GM12865 (cell line): ENCODE data around the gene NCOR2.

Source experiments
- DNase-seq: peaks from one replicate; pipeline ENCODE4 v3.0.0; 2010; ENCODE audit warnings: low read depth
- H3K4me3 ChIP-seq: 2 replicates; pipeline ENCODE4 v1.5.1; 2011; ENCODE audit warnings: mild to moderate bottlenecking, low read depth, low read length, control low read depth
- TF ChIP-seq, protein P1 (sequence below): IDR thresholded peaks from 2 replicates; pipeline ENCODE4 v1.5.1; 2011; ENCODE audit warnings: low read length, control low read depth, low read depth, inconsistent platforms; ENCODE audit not compliant: insufficient read depth; ENCODE audit errors: missing control alignments

NCOR2 gene

DNA sequence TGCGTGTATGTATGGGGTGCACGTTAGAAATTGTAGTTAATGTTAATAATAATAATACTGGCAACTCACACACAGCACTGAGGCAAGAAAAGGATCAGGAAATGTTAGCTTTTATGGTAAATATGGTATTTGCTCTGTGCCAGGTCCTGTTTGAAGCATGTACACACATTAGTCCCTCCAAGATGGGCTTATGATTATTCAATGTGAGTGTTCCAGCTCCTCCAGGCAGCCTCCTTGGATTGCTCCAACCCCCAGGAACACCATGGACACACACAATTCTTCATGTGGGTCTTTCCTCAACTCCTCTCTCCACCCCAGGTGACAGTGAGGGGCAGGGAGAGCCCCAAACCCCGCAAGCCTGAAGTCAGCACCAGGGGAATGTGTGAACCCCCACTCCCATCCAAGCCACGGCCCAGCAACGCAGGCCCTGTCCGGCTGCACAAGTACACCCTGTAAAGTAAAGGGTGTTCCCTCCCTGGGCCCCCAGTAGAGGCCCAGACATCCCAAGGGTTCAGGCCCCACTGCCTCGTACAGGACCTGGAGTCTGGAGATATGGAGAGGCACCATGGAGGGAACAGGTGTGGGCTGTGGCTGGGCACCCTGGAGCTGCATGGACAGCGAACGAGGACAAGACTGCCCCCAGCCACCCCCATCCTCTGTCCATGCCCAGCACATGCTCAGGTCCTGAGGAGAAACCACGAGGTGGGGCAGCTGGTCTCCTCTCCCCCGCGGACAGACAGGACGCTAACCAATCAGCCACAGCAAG, 41.3 kb downstream of the NCOR2 start:
- no peak overlapping the region for H3K4me3 ChIP-seq
- DNase-seq: no peak
- TF ChIP-seq, protein P1, sequence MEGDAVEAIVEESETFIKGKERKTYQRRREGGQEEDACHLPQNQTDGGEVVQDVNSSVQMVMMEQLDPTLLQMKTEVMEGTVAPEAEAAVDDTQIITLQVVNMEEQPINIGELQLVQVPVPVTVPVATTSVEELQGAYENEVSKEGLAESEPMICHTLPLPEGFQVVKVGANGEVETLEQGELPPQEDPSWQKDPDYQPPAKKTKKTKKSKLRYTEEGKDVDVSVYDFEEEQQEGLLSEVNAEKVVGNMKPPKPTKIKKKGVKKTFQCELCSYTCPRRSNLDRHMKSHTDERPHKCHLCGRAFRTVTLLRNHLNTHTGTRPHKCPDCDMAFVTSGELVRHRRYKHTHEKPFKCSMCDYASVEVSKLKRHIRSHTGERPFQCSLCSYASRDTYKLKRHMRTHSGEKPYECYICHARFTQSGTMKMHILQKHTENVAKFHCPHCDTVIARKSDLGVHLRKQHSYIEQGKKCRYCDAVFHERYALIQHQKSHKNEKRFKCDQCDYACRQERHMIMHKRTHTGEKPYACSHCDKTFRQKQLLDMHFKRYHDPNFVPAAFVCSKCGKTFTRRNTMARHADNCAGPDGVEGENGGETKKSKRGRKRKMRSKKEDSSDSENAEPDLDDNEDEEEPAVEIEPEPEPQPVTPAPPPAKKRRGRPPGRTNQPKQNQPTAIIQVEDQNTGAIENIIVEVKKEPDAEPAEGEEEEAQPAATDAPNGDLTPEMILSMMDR: no peak

DNA sequence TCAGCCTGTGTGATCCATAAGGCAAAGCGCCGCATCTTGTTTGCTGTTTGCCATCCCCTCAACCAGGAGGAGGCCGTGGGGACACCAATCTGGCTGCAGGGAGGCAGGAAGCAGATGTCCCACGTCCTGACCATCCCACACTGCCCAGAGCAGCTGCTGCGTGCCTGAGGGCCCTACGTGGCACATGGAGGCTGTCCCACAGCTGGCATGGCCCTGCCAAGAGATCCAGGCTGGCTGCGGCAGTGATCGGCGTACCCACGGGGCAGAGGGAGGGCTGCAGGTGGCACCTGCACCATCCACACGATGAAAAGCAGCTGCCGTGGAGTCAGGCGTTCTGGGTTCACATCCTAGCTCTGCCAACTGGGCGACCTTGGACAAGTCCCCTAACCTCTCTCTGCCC, 42.0 kb downstream of the NCOR2 start:
- H3K4me3 ChIP-seq: no peak overlapping the region
- TF ChIP-seq, protein P1: no peak
- DNase-seq: no peak

DNA sequence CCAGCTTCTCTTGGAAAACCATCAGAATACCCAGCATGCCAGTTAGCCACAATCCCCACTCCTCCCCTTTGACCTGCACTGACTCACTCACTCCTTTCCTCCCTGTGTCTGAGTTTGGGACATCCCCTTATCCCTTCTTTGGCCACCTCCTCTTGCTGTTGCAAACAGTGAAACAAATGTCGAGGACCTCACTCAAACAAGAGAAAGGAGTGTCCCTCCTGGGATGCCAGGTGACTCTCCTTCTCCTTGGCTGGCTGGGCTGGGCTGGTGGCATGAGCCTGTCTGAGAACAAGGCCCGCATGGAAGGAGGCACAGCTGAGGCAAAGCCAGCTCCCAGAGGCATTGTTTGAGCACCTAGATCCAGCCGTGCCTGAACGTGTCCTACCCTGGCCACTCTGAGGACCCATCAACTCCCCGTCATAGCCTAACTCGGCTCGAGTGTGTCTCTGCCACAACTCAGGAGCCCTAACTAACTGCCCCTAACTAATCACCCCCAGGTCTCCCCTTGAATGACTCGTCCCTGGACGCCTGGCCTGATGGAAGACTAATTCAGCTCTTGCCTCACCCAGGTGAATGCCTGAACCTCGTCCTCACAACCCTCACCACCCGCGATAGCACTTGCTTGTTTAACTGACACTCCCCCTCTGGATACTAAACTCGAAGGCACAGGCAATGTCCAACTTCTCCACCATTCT, 43.0 kb downstream of the NCOR2 start:
- no peak for DNase-seq
- TF ChIP-seq, protein P1: no peak
- H3K4me3 ChIP-seq: no peak overlapping the region

DNA sequence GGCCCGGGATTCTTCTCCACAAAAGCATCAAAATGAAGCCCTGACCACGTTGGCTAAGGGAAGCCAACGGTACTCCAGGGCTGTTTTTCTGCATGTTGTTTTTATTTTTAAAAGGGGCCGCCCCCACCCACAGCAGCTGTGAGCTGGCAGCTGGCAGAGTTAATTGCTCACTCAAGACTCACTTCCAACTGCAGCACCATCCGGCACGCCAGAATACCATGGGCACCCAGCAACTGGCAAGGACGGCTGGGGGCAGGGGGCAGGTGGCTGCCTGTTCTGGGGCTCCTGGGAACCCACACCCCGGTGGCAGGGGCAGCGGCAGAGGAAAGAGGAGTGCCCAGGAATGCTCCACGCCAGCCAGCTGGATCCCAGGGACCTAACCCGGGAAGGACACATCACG, 44.3 kb downstream of the NCOR2 start:
- DNase-seq: no peak
- TF ChIP-seq, protein P1: no peak
- H3K4me3 ChIP-seq: no peak overlapping the region

DNA sequence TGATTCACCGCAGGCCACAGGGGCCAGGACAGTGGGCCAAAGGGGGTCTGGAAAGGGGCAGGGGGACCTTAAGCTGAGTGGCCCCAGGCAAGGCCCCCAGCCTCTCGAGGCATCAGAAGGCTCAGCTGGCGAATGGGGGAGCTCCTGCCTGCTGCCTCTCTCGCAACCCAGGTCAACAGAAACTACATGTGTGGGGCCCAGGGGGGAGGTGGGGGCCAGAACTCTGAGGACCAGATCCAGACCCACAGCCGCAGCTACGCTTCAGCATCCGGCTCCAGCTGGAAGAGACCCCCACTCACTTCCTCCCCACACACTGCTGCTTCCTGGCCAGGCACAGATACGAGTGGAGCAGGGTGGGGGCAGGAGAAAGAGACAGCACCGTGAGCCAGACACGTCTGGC, 46.5 kb downstream of the NCOR2 start:
- DNase-seq: no peak
- TF ChIP-seq, protein P1: no peak
- H3K4me3 ChIP-seq: no peak overlapping the region

DNA sequence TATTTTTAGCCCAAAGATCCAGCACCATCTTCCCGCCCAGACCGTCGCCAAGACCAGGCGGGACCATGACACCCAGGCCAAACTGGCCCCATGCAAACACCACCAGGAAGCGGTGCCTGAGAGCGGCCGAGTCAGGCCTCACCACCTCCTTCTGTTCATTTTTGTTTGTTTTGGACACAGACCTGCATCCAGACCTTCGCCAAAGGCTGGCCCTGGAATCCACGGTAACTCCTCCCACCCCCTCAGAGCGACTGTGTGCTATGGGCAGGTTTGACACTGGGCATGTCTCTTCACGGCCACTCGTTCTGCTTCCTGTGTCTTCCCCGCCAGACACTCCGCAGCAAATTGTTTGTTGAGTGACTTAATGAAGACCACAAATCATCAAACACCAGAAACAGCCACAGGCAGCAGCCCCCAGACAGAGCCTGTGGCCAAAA, 47.1 kb downstream of the NCOR2 start:
- H3K4me3 ChIP-seq: no peak overlapping the region
- no peak for DNase-seq
- TF ChIP-seq, protein P1: no peak
